ENCODE results near the gene SMAD7.

SMAD7 gene

DNA sequence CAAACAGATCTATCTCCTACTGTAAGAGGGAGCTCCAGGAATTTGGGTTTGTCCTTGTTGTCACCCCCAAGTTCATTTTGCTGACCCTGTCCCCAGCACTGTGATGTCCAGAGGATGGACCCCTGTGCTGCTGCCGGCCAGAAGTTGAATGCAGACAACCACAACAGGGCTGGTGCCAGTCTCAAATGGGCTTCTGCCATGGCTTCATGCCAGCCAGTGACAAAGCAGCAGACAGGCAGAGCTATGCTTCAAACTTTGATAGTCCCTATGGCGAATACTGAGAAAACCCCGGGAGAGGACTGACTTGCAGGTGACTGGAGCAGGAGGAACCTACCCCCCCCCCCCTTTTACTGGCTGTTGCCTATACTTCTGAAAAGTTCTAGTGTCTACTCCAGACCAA is 3.2 kb downstream of the SMAD7 start:
- H3K4me3 ChIP-seq (ENCODE audit: insufficient read depth in 1 of 2, low read depth in 1 of 2, low read length in 2 of 2): peak overlapping the region; percentile 73 to 84
- peak overlapping the region; percentile 79 for H3K4me2 ChIP-seq (ENCODE audit: low read length, poor library complexity, severe bottlenecking)
- H2AFZ ChIP-seq (ENCODE audit: low read depth, low read length): no peak overlapping the region
- WGBS: 63% methylated on average over 3 of the region's 3 CpGs
- H3K4ac ChIP-seq (ENCODE audit: low read depth in 1 of 2, low read length in 2 of 2): peak overlapping the region; percentile 1 to 37
- H2BK120ac ChIP-seq (ENCODE audit: low read depth, low read length): peak overlapping the region; percentile 86
- no peak overlapping the region for H2BK5ac ChIP-seq (ENCODE audit: low read depth, low read length, poor library complexity, severe bottlenecking)
- no peaks in the 10 kb centered on the region for H3K27me3 ChIP-seq (ENCODE audit: control insufficient read depth in 1 of 2, insufficient read depth in 1 of 2, low read length in 2 of 2)
- peak overlapping the region; percentile 51 for H4K8ac ChIP-seq (ENCODE audit: low read length)
- no peaks in the 10 kb centered on the region for H3K9me3 ChIP-seq (ENCODE audit: control insufficient read depth, low read length)
- peaks cover 25% of the 10 kb centered on the region for H3K4me1 ChIP-seq (ENCODE audit: control insufficient read depth, insufficient read depth, low read depth, low read length)
- H2AK5ac ChIP-seq (ENCODE audit: low read length, severe bottlenecking): no peak overlapping the region
- no peak overlapping the region for H3K23ac ChIP-seq (ENCODE audit: low read length in 2 of 2)
- H4K91ac ChIP-seq (ENCODE audit: low read length): peak overlapping the region; percentile 78
- peak overlapping the region in 1 of 2 experiments; percentile 46 for H2BK12ac ChIP-seq (ENCODE audit: low read length in 2 of 2)
- no peaks in the 10 kb centered on the region for H3K79me1 ChIP-seq (replicated peaks; ENCODE audit: low read length, poor library complexity, severe bottlenecking)
- peak; percentile 22 for DNase-seq
- H3K27ac ChIP-seq (ENCODE audit: low read length, poor library complexity, severe bottlenecking): peak overlapping the region; percentile 76
- peak overlapping the region; percentile 40 to 77 for H3K18ac ChIP-seq (ENCODE audit: low read depth in 1 of 2, low read length in 2 of 2)
- H3K9ac ChIP-seq (ENCODE audit: low read length): peak overlapping the region; percentile 95
- H3K14ac ChIP-seq (ENCODE audit: low read length in 2 of 2): no peak overlapping the region
- H3K36me3 ChIP-seq (ENCODE audit: control insufficient read depth in 1 of 2, insufficient read depth in 2 of 2, low read depth in 1 of 2, low read length in 2 of 2): peaks cover 34 to 67% of the 10 kb centered on the region in 2 experiments
- H2BK15ac ChIP-seq (ENCODE audit: low read depth, poor library complexity, severe bottlenecking): peak overlapping the region; percentile 37

DNA sequence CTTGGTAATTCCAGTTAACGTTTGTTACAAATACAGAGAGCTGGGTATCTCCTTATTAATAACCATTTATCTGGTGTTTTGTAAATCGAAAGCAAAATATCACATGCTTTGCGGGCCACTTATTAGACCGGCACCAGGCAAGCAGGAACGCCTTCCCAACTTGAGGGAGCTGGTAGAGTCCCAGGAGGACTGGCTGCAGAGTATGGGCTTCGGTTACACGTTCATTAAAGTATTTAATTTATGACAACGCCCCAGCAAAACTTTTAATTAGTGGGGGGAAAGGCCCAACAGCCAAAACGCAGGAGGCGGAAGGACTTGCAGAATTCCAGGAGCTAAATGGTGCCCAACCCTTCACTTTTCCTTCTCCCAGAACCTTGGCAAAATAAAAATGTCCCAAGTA is 3.7 kb downstream of the SMAD7 start:
- peak; percentile 23 for DNase-seq
- Histone ChIP-seq H3K27me3 (ENCODE audit: control insufficient read depth in 1 of 2, insufficient read depth in 1 of 2, low read length in 2 of 2) (no peaks in the 10 kb centered on the region), H3K14ac (ENCODE audit: low read length in 2 of 2) (no peak overlapping the region), H3K27ac (ENCODE audit: low read length, poor library complexity, severe bottlenecking) (peak overlapping the region; percentile 76), H3K9ac (ENCODE audit: low read length) (peak overlapping the region; percentile 95), H2BK12ac (ENCODE audit: low read length in 2 of 2) (peak overlapping the region in 1 of 2 experiments; percentile 32), H3K4me1 (ENCODE audit: control insufficient read depth, insufficient read depth, low read depth, low read length) (peaks cover 26% of the 10 kb centered on the region), H2BK15ac (ENCODE audit: low read depth, poor library complexity, severe bottlenecking) (peak overlapping the region; percentile 49), H3K4me3 (ENCODE audit: insufficient read depth in 1 of 2, low read depth in 1 of 2, low read length in 2 of 2) (peak overlapping the region; percentile 42 to 84), H3K79me1 (replicated peaks; ENCODE audit: low read length, poor library complexity, severe bottlenecking) (no peaks in the 10 kb centered on the region), H2AFZ (ENCODE audit: low read depth, low read length) (no peak overlapping the region), H4K8ac (ENCODE audit: low read length) (no peak overlapping the region), H3K4ac (ENCODE audit: low read depth in 1 of 2, low read length in 2 of 2) (no peak overlapping the region), H2BK5ac (ENCODE audit: low read depth, low read length, poor library complexity, severe bottlenecking) (no peak overlapping the region), H2AK5ac (ENCODE audit: low read length, severe bottlenecking) (no peak overlapping the region), H3K9me3 (ENCODE audit: control insufficient read depth, low read length) (no peaks in the 10 kb centered on the region), H3K4me2 (ENCODE audit: low read length, poor library complexity, severe bottlenecking) (peak overlapping the region; percentile 79), H4K91ac (ENCODE audit: low read length) (no peak overlapping the region), H3K18ac (ENCODE audit: low read depth in 1 of 2, low read length in 2 of 2) (no peak overlapping the region), H2BK120ac (ENCODE audit: low read depth, low read length) (no peak overlapping the region), H3K23ac (ENCODE audit: low read length in 2 of 2) (no peak overlapping the region), H3K36me3 (ENCODE audit: control insufficient read depth in 1 of 2, insufficient read depth in 2 of 2, low read depth in 1 of 2, low read length in 2 of 2) (peaks cover 35 to 71% of the 10 kb centered on the region in 2 experiments)
- WGBS: 73% methylated on average over 9 of the region's 10 CpGs

DNA sequence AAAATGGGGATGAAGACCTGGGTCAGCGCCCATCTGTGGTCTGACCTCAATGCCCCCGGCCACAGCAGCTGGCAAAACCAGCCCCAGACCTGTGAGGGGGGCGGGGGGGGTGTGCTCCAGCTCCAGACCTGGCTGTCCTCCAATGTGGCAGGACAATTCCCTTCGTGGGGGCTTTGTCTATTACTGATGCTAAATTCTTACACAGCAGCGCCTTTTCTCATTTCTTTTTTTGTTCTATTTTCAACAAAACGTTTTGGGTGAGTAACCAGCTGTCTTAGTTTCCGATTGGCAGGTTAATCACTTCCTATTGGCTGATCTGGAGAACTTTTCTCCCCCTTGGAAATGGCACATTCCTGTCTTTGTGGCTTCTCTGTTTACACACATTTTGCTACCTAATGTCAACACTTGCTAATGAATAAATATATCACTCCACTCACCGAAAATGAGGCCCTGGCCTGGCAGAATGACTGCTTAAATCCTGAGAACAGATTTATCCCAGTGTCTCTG is 4.4 kb downstream of the SMAD7 start:
- peak overlapping the region; percentile 27 to 84 for H3K4me3 ChIP-seq (ENCODE audit: insufficient read depth in 1 of 2, low read depth in 1 of 2, low read length in 2 of 2)
- H3K9me3 ChIP-seq (ENCODE audit: control insufficient read depth, low read length): no peaks in the 10 kb centered on the region
- peak overlapping the region; percentile 63 for H2BK5ac ChIP-seq (ENCODE audit: low read depth, low read length, poor library complexity, severe bottlenecking)
- H2AFZ ChIP-seq (ENCODE audit: low read depth, low read length): no peak overlapping the region
- peak overlapping the region; percentile 79 for H3K4me2 ChIP-seq (ENCODE audit: low read length, poor library complexity, severe bottlenecking)
- peak overlapping the region; percentile 55 for H2BK15ac ChIP-seq (ENCODE audit: low read depth, poor library complexity, severe bottlenecking)
- H4K91ac ChIP-seq (ENCODE audit: low read length): no peak overlapping the region
- peak overlapping the region; percentile 62 for H3K27ac ChIP-seq (ENCODE audit: low read length, poor library complexity, severe bottlenecking)
- H3K4me1 ChIP-seq (ENCODE audit: control insufficient read depth, insufficient read depth, low read depth, low read length): peaks cover 32% of the 10 kb centered on the region
- no peak overlapping the region for H3K23ac ChIP-seq (ENCODE audit: low read length in 2 of 2)
- 13% methylated on average over 8 of the region's 8 CpGs for WGBS
- H2BK12ac ChIP-seq (ENCODE audit: low read length in 2 of 2): peak overlapping the region in 1 of 2 experiments; percentile 82
- H3K18ac ChIP-seq (ENCODE audit: low read depth in 1 of 2, low read length in 2 of 2): no peak overlapping the region
- DNase-seq: peak; percentile 83
- H3K9ac ChIP-seq (ENCODE audit: low read length): peak overlapping the region; percentile 95
- H3K14ac ChIP-seq (ENCODE audit: low read length in 2 of 2): no peak overlapping the region
- H3K79me1 ChIP-seq (replicated peaks; ENCODE audit: low read length, poor library complexity, severe bottlenecking): no peaks in the 10 kb centered on the region
- no peak overlapping the region for H2BK120ac ChIP-seq (ENCODE audit: low read depth, low read length)
- H3K27me3 ChIP-seq (ENCODE audit: control insufficient read depth in 1 of 2, insufficient read depth in 1 of 2, low read length in 2 of 2): no peaks in the 10 kb centered on the region
- H2AK5ac ChIP-seq (ENCODE audit: low read length, severe bottlenecking): no peak overlapping the region
- H4K8ac ChIP-seq (ENCODE audit: low read length): no peak overlapping the region
- no peak overlapping the region for H3K4ac ChIP-seq (ENCODE audit: low read depth in 1 of 2, low read length in 2 of 2)
- peaks cover 41 to 79% of the 10 kb centered on the region in 2 experiments for H3K36me3 ChIP-seq (ENCODE audit: control insufficient read depth in 1 of 2, insufficient read depth in 2 of 2, low read depth in 1 of 2, low read length in 2 of 2)

DNA sequence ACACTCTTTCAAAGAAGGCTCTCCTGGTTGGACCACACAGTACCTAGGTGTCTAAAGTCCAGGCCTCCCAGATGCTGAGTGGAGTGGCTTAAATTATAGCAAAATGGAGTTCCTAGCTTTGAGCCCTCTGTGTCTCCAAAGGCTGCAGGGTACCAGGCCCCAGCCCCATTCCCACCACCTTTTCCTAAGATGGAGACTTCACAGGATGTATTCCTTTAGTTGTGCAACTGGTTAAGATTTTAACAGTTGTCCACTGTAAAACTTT is 4.9 kb downstream of the SMAD7 start:
- H3K4ac ChIP-seq (ENCODE audit: low read depth in 1 of 2, low read length in 2 of 2): no peak overlapping the region
- H2BK15ac ChIP-seq (ENCODE audit: low read depth, poor library complexity, severe bottlenecking): no peak overlapping the region
- no peak for DNase-seq
- no peaks in the 10 kb centered on the region for H3K27me3 ChIP-seq (ENCODE audit: control insufficient read depth in 1 of 2, insufficient read depth in 1 of 2, low read length in 2 of 2)
- H2AFZ ChIP-seq (ENCODE audit: low read depth, low read length): no peak overlapping the region
- H3K4me2 ChIP-seq (ENCODE audit: low read length, poor library complexity, severe bottlenecking): peak overlapping the region; percentile 68
- no peak overlapping the region for H2BK120ac ChIP-seq (ENCODE audit: low read depth, low read length)
- no peak overlapping the region for H2BK5ac ChIP-seq (ENCODE audit: low read depth, low read length, poor library complexity, severe bottlenecking)
- no peaks in the 10 kb centered on the region for H3K9me3 ChIP-seq (ENCODE audit: control insufficient read depth, low read length)
- peak overlapping the region; percentile 95 for H3K9ac ChIP-seq (ENCODE audit: low read length)
- no peak overlapping the region for H3K18ac ChIP-seq (ENCODE audit: low read depth in 1 of 2, low read length in 2 of 2)
- H2BK12ac ChIP-seq (ENCODE audit: low read length in 2 of 2): peak overlapping the region in 1 of 2 experiments; percentile 35
- H3K14ac ChIP-seq (ENCODE audit: low read length in 2 of 2): no peak overlapping the region
- H4K91ac ChIP-seq (ENCODE audit: low read length): no peak overlapping the region
- H3K4me1 ChIP-seq (ENCODE audit: control insufficient read depth, insufficient read depth, low read depth, low read length): peaks cover 34% of the 10 kb centered on the region
- peak overlapping the region; percentile 69 for H2AK5ac ChIP-seq (ENCODE audit: low read length, severe bottlenecking)
- peak overlapping the region; percentile 70 for H3K27ac ChIP-seq (ENCODE audit: low read length, poor library complexity, severe bottlenecking)
- no peak overlapping the region for H3K23ac ChIP-seq (ENCODE audit: low read length in 2 of 2)
- H3K36me3 ChIP-seq (ENCODE audit: control insufficient read depth in 1 of 2, insufficient read depth in 2 of 2, low read depth in 1 of 2, low read length in 2 of 2): peaks cover 41 to 84% of the 10 kb centered on the region in 2 experiments
- no peak overlapping the region for H4K8ac ChIP-seq (ENCODE audit: low read length)
- H3K4me3 ChIP-seq (ENCODE audit: insufficient read depth in 1 of 2, low read depth in 1 of 2, low read length in 2 of 2): peak overlapping the region in 1 of 2 experiments; percentile 84
- H3K79me1 ChIP-seq (replicated peaks; ENCODE audit: low read length, poor library complexity, severe bottlenecking): no peaks in the 10 kb centered on the region
